NK-92 (cell line): ENCODE results near the gene BBLN.
"Not testable (repeated sequence)": the region's sequence is repeated elsewhere in the genome, so short reads cannot be mapped to it uniquely, and the experiment has no call there.

Experiments used
- DNase-seq: peaks from one replicate; lab custom pipeline; 2025; ENCODE audit not compliant: unreplicated experiment; lab: John Stamatoyannopoulos, UW

Gene BBLN

DNA sequence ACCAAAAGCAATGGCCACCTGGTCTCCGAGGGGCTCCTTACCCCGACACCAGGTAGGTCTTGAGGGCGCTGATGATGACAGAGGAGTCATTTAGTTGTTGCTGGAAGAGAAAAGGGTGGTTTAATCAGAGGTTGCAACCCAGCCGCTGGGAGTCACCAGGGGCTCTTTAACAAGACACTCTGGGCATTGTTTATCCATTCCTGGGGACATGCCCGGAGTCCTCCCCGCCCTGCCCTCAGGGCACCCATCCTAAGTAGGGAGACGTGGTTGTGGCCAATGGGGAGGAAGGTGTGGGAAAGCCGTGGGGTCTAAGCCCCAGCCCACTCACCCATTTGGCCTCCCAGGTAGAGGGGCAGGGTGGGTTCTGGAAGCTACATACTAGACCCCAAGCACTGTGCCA is 35.6 kb upstream of the BBLN start:
- no peak for DNase-seq

DNA sequence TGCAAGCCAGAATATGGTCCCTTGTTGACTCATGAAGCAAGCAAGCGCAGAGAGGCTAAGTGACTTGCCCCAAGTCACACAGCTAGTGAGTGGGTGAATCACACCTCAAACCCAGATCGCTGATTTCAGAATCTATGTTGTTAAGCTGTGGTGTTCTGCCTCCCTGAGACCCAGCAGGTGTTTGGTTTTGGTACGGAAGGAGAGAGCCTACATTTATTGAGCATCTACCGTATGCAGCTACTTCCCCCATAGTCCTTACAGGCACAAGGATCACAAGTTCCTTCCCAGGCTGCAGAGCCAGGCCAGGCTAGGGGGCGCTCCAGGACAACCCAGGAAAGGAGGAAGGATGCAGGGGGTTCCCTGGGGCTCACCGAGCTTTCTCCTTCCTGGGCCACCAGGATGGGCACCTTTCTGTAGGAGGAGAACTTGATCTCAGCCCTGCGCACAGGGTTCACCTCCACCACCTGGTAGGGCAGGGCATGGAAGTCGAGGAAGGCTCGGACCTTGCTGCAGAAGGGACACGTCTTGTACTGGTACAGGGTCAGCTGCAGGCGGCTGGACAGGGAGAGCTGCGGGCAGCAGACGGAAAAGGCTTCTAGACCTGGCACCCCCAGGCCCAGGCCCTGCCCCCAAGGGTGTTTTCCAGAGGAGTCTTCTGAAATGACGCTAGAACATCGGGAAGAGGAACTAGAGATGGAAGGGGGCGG is 35.0 kb upstream of the BBLN start:
- no peak for DNase-seq

DNA sequence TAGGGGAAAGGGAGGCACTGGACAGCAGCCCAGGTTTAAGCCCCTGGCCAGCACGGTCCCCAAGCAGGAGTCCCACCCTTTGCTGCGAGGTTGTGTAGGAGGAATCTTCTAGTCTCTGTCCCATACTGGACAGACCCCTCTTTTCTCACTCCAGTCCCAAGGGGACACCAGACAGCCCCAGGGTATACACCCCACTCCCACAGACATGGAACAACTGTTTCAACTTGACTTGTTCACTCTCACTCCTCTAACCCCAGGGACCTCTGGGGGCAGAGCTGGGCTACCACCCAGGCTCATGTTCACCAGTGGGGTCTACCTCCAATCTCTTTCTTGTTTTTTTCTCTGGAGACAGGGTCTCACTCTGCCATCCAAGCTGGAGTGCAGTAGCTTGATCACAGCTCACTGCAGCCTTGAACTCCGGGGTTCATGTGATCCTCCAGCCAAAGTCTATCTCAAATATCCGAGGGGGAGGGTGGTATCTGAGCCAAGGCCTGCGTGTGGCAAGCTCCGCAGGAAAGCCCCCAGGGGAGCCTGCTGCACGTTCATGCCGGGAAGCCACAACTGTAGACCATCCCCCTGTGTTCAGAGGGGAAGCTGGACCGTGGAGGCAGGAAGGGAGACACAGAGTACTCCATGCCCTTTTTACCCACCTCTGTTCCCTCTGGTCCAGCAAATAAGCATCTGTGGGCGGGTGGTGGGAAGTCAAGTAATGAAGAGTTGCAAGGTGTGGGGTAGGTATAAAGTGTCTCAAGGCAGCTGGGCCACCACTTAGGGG is 34.3 kb upstream of the BBLN start:
- DNase-seq, result no peak

DNA sequence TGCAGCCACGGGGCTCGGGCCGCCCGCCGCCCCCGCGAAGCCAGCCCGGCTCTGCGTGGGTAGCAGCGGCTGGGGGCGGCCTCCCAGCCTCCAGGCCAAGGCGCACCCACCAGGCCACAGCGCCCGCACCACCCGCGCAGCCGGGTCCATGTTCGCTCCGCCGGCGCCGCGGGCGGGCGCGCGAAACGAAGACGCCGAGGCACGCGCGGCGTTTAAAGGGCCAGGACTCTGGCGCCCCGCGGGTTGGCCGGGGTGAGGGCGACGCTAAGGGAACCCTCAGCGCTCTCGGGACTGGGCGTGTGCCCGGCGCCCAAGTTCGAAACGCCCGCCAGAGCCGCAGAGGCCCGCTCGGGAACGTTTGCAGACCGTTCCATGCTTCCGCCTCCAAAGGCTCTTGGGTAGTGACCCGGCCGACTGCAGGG is 32.5 kb upstream of the BBLN start, which contains the start of gene PTGES2:
Gene PTGES2, minus strand, starts transcription at position 162 of the 422 bp plus-strand sequence. Its CDS starts 12 bp downstream, at position 150.
- no peak for DNase-seq

DNA sequence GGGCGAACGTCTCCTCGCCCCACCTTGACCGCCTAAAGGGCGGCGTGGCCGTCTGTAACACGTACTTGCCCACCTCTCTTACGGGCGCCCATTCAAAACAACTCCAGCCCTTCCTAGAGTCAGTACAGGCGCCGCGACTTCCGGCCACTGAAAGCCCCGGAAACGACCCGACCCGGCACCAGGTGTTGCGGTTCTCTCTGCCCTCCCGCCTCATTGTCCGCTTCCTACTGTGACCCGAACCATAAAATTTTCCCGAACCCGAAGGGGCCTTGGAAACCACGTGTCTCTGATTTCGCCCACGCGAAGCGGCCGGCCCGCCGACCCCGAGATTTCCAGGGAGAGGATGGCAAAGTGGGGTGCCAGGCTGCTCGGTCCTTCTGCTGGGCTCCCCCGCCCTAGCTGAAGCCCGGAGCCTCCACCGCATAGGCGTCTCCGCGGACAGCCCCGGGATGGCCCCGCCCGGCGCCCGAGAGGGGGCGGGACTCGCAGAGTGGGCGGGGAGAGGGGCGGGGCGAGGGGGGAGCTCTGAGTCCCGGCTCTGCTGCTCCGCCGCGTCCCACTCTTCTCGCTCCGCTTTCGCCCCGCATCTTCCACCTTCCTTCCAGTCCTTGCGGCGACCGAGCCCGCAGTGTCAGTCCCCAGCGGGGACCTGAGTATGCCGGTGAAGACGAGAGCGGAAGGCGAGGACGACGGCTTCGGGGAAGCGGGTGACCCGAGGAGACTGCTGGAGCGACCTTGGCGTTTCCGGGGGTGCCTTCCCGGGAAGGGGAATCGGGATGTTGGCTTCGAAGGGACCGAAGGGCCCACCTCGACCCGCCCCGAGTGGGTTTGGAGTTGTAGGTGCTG is 31.9 kb upstream of the BBLN start:
- no peak for DNase-seq

DNA sequence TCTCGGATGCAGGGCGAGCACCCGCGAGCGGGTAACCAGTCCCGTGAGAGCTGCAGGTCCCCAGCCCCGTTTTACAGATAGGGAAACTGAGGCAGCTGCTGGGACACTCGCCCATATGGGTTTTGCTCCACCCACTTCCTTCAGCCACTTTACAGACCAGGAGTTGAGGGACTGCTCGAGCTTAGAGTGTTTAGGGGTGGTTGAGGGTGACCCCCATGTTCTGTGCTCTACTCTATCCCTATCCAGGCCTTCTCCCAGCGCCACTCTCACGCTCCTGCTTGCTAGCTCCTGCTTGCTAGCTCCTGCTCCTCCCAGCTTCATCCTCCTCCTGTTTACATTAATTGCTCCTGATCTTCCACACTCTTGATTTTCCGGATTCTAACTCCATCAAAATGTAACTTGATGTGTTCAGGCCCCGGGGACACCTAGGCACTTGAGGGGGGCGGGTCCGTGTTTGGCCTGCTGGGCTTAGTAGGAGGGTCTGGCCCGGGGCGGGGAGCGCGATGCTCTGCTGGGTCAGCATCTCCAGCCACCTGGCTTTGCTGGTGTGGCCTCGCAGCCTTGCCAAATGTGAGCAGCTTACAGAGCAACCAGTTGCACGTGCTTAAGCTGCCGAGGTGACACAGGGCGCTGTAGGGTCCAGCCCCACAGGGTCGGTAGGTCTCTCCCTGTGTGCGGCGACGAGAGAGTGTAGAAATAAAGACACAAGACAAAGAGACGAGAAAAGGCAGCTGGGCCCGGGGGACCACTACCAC is 31.1 kb upstream of the BBLN start:
- no peak for DNase-seq

DNA sequence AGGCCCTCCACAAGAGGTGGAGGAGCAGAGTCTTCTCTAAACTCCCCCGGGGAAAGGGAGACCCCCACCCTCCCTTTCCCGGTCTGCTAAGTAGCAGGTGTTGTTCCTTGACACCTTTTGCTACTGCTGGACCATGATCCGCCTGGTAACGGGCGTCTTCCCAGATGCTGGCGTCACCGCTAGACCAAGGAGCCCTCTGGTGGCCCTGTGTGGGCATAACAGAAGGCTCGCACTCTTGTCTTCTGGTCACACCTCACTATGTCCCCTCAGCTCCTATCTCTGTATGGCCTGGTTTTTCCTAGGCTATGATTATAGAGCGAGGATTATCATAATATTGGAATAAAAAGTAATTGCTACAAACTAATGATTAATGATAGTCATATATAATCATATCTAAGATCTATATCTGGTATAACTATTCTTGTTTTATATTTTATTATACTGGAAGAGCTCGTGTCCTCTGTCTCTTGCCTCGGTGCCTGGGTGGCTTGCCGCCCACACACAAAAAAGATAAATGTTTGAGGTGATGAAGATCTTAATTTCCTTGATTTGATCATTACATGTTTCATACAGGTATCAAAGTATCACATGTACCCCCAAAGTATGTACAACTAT is 30.0 kb upstream of the BBLN start:
- DNase-seq, result not testable (repeated sequence)

DNA sequence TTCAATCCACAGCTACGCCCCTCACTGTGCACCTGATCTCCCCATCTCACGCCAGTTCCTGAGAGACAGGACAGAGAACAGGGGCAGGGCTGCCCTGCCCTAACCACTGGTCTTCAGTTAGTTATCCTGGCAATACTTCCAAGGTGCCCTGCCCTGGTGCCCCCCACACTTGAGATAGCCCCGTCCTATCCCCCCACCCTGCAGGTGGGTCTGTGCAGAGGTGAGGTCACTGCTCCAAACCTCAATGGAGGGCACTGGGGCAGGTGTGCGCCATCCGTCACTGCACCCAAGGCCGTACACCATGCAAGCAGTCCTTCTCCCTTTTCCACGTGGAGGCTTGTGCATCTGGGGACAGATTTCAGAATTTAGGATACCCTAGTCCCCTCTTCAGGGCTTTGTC is 29.4 kb upstream of the BBLN start:
- DNase-seq, result not testable (repeated sequence)

DNA sequence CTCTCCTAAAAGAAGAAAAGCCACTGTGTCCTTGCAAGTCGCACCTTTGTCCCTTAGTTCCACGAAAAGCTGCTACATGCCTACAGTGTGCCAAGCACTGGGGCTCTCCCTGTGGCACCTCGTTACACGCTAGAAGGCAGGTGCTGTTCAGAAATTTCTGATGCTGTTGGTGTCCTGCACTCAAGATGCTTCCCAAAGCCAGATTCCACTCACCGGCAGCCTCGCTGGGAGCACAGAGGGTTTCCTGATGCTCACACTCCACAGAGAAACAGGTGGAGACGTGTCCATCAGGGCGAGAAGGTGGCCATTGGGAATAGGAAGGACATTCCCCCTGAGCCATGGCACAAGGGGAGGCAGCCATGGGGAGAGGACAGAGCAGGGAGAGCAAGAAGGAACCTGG is 28.7 kb upstream of the BBLN start:
- not testable (repeated sequence) for DNase-seq

DNA sequence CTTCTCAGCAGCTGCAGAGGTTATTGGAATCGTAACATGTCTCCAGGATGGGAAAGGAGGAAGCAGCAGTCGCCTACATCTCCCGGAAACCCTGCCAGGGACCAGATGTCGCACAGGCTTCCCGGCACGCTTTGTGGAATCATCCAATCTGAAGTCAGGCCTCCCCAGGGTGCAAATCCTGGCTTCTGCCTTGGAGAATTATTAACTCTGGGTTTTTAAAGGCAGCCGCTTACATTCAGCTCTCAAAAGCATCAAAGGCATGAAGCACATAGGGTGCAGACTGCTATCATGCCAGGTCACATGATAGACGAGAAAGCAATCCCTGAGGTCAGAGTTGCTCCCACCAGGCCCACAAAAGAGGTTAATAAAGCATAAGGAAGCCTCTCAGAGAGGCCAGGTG is 27.9 kb upstream of the BBLN start:
- DNase-seq, result not testable (repeated sequence)

DNA sequence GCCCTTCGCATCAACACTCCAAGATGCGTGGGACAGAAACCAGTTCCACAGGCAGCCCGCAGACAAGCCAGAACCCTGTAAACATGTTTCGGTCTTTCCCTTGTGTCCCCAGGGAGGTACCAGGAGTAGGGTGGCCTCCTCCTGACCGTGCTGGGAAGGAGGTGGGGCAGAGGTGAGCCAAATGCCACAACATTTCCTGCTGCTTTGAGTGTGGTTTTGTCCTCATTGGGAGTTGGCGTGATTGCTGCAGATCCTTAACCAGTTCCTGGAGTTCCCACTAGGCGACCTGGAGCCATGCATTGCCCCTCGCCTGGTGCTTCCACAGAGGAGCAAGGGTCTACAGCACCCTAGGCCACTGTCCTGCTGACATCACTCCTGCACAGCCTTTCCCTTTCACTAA is 24.5 kb upstream of the BBLN start:
- not testable (repeated sequence) for DNase-seq

DNA sequence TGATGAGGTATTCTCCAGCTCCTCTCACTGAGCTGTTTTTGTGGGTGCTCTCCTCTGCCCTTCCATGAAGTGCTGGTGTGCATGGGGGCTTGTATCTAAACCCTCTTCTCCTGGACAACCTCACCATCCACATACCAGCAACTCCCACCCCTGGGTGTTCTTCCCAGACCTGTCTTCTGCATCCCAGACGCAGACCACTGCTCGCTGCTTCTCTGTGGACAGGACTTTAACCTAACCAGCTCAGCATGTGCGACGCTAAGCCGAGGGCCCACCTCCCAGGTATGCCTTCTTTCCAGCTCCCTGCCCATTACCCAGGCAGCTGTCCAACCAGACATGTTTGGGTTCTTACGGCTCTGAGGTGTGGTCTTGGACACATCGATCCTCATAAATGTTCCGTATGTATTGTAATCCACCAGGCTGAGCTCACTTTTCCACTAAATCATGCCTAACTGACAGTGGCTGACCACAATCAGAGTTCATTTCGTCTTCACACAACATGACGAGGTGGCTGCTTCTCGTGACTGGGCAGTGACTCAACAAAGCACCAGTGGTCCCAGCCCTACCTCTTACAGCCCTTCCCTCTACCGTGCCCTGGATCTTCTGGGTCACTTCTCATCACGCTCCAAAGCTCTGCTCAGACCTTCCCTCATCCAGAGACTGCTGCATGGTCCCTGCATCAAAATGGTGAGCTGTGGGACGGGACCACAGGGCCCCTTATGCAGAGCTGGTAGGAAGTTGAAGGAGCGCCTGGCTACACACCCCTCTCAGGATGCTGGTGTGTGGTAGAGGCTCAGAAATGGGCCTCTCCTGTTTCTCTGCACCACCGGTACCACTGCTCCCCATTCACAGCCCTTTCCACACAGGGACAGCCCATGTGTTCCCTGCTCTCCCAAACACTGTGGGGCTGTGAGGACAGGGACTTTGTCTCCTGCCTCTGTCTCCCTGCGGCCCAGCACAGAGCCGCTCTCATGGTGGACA is 23.0 kb upstream of the BBLN start:
- no peak for DNase-seq

DNA sequence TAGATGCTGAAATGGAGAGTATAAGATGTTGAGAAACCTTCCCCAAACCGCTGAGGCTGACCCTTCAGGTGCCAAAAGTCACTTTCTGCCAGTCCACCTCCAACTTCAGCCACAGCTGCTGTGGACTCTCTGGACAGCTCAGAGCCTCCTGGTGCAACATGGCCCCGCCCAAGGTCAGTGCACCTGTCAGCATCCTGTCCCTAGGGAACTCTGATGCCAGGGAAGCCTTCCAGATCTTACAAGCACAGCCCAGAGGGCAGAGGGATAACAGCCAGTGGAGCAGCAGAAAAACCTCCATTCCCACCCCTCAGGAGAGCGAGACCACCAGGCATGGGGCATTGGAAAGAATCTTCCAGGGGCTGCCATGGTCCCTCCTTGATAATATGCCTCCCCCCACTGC is 22.1 kb upstream of the BBLN start:
- no peak for DNase-seq

DNA sequence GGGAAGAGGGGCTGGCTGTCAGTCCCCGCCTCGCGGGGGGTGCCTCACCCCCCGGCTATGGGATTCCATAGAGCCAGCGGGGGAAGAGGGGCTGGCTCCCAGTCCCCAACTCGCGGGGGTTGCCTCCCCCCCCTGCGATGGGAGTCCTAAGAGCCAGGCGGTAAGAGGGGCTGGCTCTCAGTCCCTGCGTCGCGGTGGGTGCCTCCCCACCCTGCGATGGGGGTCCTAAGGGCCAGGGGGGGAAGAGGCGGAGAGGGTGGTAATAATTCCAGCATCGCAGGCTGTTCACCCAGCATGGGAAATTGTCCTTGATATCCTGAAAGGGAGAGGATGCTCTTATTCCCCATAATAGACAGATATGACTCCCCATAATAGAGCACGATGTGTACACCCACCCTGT is 20.4 kb upstream of the BBLN start:
- no peak for DNase-seq

DNA sequence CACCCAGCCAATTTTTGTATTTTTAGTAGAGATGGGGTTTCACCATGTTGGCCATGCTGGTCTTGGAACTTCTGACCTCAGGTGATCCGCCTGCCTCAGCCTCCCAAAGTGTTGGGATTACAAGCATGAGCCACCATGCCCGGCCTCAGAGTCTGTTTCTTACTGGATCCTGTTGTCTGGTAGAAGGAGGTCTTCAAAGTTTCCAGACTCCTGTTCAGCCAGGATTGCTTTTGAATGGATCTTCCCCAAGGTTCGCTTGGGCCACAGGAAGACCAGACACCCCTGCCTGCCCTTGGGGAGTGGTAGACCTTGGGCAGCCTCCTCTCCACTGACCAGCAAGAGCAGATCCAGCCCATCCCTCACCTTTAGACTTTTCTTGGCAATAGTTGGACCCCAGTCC is 18.5 kb upstream of the BBLN start:
- DNase-seq, result no peak

DNA sequence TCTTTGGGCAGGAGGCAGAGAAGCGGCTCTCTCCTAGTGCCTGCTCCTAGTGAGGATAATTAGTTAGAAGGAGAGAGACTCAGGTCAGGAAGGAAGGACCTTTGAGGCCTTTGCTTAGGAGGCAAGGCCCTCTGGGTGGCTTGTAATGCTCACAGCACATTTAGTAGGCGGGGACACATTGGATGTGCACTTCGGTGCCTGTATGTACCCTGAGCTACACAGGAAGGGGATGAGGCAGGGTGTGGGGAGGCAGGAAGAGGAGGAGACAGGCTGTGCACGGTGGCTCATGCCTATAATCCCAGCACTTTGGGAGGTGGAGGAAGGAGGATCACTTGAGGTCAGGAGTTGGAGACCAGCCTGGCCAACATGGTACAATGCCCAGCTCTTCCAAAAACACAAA is 18.0 kb upstream of the BBLN start:
- no peak for DNase-seq

DNA sequence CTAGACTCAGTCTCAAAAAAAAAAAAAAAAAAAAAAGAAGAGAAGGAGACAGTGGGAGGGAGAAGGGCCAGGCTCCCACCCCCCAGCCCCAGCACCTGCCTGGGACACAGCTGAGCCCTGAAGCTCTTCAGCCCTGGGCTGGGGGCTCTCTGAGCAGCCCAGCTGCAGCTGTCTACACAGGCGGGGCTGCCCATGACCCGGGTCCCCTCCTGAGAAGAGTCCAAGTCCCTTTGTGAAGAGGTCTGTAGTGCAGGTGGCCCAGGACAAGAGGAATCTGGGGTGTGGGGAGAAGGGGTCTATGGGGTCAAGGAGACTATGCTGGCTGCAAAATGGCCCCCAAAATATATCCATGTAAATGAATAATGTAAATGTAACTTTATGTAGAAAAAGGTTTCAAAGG is 17.5 kb upstream of the BBLN start:
- no peak for DNase-seq

DNA sequence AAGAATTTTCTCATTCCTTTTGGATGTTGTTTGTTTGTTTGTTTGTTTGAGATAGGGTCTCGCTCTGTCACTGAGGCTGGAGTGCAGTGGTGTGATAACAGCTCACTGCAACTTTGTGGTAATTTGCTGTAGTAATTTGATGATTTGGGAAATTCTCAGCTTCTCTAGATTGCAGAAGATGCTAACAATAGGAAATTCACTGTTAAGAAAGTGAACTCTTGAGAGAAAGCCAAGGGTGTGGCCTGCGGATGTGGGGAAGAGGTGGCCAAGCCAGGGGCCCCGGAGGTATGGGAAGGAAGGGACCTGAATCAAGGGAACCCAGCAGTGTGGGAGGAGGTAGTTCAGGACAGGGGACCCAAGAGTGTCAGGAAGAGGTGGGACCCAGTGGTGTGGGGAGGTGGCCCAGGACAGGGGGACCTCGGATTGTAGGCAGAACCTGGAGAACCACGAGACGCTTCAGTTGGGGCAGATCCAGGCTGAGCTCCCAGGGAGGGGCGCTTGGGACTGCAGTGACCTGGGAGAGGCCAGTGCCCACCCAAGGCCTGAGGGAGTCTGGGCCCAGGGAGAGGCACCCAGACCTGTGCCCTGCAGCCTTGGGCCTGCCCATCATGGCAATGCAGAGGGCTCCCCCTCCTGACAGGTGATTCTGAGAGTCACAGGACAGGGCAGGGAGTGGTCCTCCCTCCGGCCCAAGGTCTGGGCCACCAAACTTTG is 16.4 kb upstream of the BBLN start:
- DNase-seq, result no peak
